Erythroblast (primary cell): ENCODE data around the gene KIF15.

ENCODE experiments used
- GATA1 ChIP-seq: IDR thresholded peaks from 2 replicates; pipeline ENCODE4 v1.6.1; 2011; ENCODE audit warnings: low read depth, mild to moderate bottlenecking, control low read depth, low read length, moderate library complexity
- POLR2A ChIP-seq: IDR thresholded peaks from 2 replicates; pipeline ENCODE4 v1.6.1; 2011; ENCODE audit warnings: mild to moderate bottlenecking, low read length

DNA sequence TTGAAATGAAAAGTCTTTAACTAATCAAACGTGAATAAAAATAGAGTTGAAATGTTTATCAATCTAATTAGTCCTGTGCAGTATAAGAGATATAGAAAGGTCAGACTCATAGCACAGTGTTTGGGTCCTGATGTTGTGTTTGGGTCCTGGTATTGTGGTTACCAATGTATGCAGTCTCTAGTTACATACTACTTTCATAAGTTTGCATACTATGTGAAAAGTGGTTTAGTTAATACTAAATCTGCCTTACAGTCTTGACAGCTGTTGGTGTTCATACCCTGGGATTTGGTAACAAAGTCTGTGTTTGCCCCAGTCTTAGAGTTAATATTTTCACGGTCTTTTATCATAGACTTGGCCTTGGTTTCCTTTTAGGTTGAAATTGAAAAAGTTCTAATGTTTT, 41.7 kb downstream of the KIF15 start:
- TF ChIP-seq POLR2A: no peak
- TF ChIP-seq GATA1: no peak
